Fibroblast of pulmonary artery (primary cell): ENCODE data around the gene HPCAL1.

Experiments
- DNase-seq: peaks from one replicate; pipeline ENCODE4 v3.0.0-alpha.2; 2010; ENCODE audit warnings: low read depth
- H3K4me3 ChIP-seq: replicated peaks from 2 replicates; pipeline ENCODE4 v1.5.1; 2011; ENCODE audit warnings: low read depth, mild to moderate bottlenecking, control low read depth, low read length, moderate library complexity
- CTCF ChIP-seq: IDR thresholded peaks from 2 replicates; pipeline ENCODE4 v1.5.1; 2011; ENCODE audit warnings: mild to moderate bottlenecking, control low read depth, low read length, inconsistent platforms; ENCODE audit errors: missing control alignments

The HPCAL1 gene

GRCh38 chr2:10433264-10433946, 130.7 kb downstream of the HPCAL1 start:
- TF ChIP-seq CTCF, result no peak
- no peak for DNase-seq
- no peak overlapping the region for H3K4me3 ChIP-seq

DNA sequence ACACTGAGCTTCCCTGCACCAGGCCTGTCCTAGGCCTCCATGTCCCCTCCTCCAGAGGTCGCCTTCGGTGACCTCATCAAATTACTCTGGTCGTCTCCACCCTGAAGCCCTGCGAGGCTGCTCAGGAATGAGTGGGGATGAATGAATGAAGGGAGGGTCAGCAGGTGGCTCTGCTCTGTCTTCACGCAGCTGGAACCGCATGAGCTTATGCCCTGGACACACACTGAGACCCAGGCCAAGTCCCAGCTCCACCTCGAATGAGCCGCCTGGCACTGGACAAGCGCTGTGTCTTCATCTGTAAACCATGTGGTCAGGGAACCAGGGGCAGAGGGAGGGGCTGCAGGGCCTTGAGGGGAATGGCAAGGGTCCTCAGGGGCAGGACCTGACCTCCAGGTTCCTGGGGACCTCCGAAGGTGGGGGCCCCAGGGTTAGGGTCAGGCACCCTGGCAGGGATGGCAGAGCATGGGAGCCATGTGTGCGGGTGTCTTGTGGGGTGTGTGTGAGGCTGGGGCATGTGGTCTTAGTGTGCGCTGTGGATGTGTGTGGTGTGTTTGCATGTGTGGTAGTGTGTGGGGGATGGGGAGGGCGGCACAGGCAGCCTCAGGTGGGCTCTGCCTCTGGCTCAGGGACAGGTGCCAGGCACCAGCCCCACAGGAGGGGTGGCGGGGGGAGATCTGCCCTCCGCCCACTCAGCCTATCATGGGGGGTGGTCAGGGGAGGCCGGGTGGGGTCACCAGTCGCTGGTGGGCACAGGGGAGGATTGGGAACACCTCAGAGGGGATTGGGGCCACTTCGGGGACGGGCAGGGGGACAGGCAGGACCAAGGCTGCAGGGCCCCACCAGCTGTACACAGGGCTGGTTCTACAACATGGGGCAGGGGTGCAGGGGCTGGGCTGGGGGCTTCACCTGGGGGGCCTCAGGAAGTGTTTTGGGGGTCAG, 131.5 kb downstream of the HPCAL1 start:
- DNase-seq, result no peak
- no peak overlapping the region for H3K4me3 ChIP-seq
- no peak for TF ChIP-seq CTCF

DNA sequence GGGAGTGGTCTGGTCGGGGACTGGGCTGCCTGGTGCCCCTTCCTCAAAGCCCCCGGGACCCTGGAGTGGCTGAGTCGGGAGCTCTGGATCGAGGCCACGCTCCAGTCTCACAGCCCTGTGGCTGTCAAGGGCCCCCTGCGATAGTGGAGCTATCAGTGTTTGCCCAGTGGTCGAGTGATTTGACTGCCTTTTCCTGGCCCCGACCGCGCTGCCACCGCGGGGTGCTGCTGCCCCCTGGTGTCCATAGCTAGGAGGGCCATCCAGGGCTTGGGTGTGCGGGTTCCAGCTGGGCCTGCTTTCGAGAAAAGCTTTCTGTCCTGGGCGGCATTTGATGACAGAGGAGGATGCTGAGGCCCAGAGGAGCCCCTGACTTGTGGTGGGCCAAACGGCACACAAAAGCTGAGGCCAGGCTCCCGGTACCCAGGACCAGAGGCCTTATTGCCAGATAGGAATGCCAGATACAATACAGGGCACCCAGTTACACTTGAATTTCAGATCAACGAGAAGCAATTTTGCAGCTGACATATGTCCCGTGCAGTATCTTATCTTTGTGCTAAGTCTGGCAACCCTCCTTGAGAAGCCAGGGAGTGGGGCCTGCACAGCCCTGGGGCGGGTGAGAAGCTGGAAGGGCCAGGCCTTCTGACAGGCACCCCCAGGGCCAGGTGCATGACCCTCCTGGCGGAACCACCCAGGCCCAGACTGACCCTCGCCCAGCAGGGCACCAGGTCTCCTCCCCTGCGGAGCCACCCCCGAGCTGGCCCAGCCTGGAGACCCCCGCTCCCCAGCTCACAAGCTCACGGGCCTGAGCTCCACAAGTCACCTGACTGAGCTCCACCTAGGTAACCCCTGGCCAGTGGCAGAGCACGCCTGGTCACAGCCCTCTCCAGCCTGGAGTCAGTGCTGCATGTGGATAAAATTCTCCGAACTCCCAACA, 132.4 kb downstream of the HPCAL1 start:
- no peak overlapping the region for H3K4me3 ChIP-seq
- DNase-seq, result peak; percentile 71
- peak; percentile 86 for TF ChIP-seq CTCF

- H3K4me3 ChIP-seq, result no peak overlapping the region
- TF ChIP-seq CTCF, result no peak
- no peak for DNase-seq
Measured at GRCh38 chr2:10435820-10436204, 133.1 kb downstream of the HPCAL1 start.

DNA sequence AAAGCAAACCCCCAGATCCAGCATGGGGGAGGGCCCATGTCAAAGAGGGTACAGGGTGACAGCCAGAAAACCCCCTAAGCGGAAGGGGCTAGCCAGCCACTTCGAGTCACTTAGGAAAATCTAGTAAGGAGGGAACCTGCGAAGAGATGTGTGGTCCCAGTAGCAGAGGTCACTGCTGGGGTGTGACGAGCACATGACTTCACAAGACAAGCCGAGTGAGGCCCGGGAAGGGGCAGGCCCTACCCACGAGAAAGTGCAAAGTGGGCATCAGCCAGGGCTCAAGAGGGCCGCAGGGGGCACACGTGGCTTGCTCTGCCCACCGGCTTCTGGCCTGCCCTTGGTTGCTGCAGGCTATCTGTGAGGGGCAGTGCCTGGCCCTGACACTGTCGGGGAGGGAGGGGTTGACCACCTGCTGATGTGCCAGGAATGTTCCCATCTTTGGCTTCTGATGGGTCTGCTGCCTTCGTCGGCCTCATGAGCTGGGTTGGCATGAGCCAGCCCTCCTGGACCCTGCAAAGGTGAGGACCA, 133.9 kb downstream of the HPCAL1 start:
- TF ChIP-seq CTCF, result no peak
- no peak for DNase-seq
- H3K4me3 ChIP-seq, result no peak overlapping the region

GRCh38 chr2:10437806-10438205, 135.1 kb downstream of the HPCAL1 start:
- no peak for DNase-seq
- no peak overlapping the region for H3K4me3 ChIP-seq
- TF ChIP-seq CTCF, result no peak
